Parietal lobe (tissue), 2 donors: Measurements from ENCODE around the gene OR10A3. TPM values are rescaled to one million over a fixed set of nuclear protein-coding genes. Genes with fewer than 3 reads are reported as not detected.

Source experiments
- small RNA-seq: library from RNA; depleted of rRNA; stranded (forward); fragments of <200 nt; gene quantifications from one replicate; pipeline ENCODE3, GENCODE V24; 2014; ENCODE audit warnings: low replicate concordance
- total RNA-seq: library from RNA; depleted of rRNA; stranded (reverse); fragments of >200 nt; gene quantifications from one replicate; pipeline ENCODE4 v1.2.3, GENCODE V29; 2014

The OR10A3 gene
- not detected for total RNA-seq

GRCh38 chr11:7941608-7942007 lies at the start of gene OR10A3:
Gene OR10A3, minus strand, starts transcription at chr11:7941708. Its CDS starts 2,188 bp downstream, at chr11:7939520.

GRCh38 chr11:7986768-7987559 lies 45.5 kb upstream of the OR10A3 start, which contains the start of gene EIF3F:
Gene EIF3F, plus strand, starts transcription at chr11:7987337. Its CDS starts 16 bp downstream, at chr11:7987353.

GRCh38 chr11:7965386-7965785 lies 23.9 kb upstream of the OR10A3 start, which contains the start of gene NLRP10:
Gene NLRP10, minus strand, starts transcription at chr11:7965447. Its CDS starts 1,952 bp downstream, at chr11:7963495.

GRCh38 chr11:7931168-7931567 lies 10.3 kb downstream of the OR10A3 start, which contains the start of gene OR10A6:
Gene OR10A6, minus strand, starts transcription at chr11:7931268. Its CDS starts 2,606 bp downstream, at chr11:7928662.

Small RNA genes within 50 kb of the gene (small RNA-seq; reads per million reads assigned to genes)
- gene COX6CP5 (not detected), gene RNU6-943P (not detected)

Other genes starting within 250 kb of the OR10A3 start
- gene OVCH2, start 235.2 kb downstream of the OR10A3 start, total RNA-seq = not detected
- gene OR5P2, start 144.8 kb downstream of the OR10A3 start, total RNA-seq = not detected
- gene OR5P3, start 110.9 kb downstream of the OR10A3 start, total RNA-seq = not detected
- gene OR10A6, start 10.4 kb downstream of the OR10A3 start, total RNA-seq = not detected
- not detected for gene NLRP10, start 23.7 kb upstream of the OR10A3 start, total RNA-seq
- 182 TPM for gene EIF3F, start 45.6 kb upstream of the OR10A3 start, total RNA-seq
- gene TUB, start 139.5 kb upstream of the OR10A3 start, total RNA-seq = 90.8 TPM
- 61.0 TPM for gene RIC3, start 227.3 kb upstream of the OR10A3 start, total RNA-seq